BE2C (cell line): ENCODE results near the gene C2CD4D.
A peak's percentile ranks its signal among the peaks of the same experiment; 100 is the strongest.

Source experiments
- DNase-seq: peaks from one replicate; pipeline ENCODE4 v3.0.0-alpha.2; 2020
- H3K27me3 ChIP-seq: fragments of 250-450 bp; sonication (Bioruptor Pico); 2 replicates; pipeline ENCODE4 v1.5.1; 2020; ENCODE audit warnings: mild to moderate bottlenecking
- H3K36me3 ChIP-seq: fragments of 250-450 bp; sonication (Bioruptor Pico); 2 replicates; pipeline ENCODE4 v1.5.1; 2020; ENCODE audit warnings: mild to moderate bottlenecking
- H3K4me1 ChIP-seq: fragments of 250-450 bp; sonication (Bioruptor Pico); 2 replicates; pipeline ENCODE4 v1.5.1; 2020
- H3K4me3 ChIP-seq: 2 replicates; pipeline ENCODE4 v1.5.1; 2011; ENCODE audit warnings: low read depth, low read length
- H3K9me3 ChIP-seq: fragments of 250-450 bp; sonication (Bioruptor Pico); 2 replicates; pipeline ENCODE4 v1.5.1; 2020
- CTCF ChIP-seq: IDR thresholded peaks from 2 replicates; pipeline ENCODE4 v1.5.1; 2012; ENCODE audit warnings: mild to moderate bottlenecking, low read depth, low read length

The C2CD4D gene

DNA sequence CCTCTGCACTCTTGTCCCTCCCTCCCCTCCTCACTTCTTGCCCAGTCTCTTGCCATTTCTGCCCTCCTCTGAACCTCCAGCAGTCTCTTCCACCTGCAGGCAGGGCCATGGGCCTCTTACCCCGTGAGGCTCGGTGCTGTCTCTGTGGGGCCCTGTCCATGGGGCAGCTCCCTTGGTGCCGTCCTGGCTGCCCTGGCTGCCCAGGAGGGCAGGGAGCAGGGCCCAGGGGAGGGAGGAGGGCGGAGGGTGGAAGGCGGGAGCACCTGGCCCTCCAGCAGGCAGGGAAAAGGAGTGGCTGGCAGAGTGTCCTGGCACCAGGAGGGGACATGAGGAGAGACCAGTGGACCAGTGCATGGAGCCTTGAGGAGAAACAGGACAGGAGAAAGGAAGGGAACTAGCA, 8.0 kb downstream of the C2CD4D start, which contains the start of gene RORC:
RORC (minus strand) TSS at position 198 of the 400 bp plus-strand sequence; CDS start at position 160, 38 bp downstream.
- no peak for DNase-seq
- peaks cover 39% of the 10 kb centered on the region for H3K4me1 ChIP-seq

DNA sequence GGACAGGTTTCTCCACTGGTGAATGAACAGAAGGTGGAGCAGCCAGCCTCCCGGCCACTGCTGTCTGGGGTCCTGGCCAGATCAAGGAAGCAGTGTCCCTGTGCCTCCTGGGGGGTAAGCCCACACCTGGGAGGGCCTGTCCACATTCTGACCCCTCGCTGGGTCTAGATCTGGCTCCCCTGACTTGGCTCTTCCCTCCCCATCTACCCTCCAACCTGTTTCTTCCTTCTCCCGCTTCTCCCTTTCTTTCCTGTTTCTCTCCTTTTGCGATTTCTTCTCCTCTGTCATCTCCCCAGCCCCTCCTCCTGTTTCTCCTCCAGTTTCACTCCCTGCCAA, 8.4 kb downstream of the C2CD4D start:
- Histone ChIP-seq H3K4me1 (peaks cover 37% of the 10 kb centered on the region), H3K36me3 (no peaks in the 10 kb centered on the region), H3K27me3 (no peaks in the 10 kb centered on the region), H3K9me3 (no peaks in the 10 kb centered on the region), H3K4me3 (no peak overlapping the region)
- DNase-seq: no peak
- TF ChIP-seq CTCF: no peak

More for the DNA sequence above, 8.0 kb downstream of the C2CD4D start, which contains the start of gene RORC:
- TF ChIP-seq CTCF: no peak
- H3K27me3 ChIP-seq: no peaks in the 10 kb centered on the region
- H3K9me3 ChIP-seq: no peaks in the 10 kb centered on the region
- H3K4me3 ChIP-seq: no peak within 1 kb of the TSS
- H3K36me3 ChIP-seq: no peaks in the 10 kb centered on the region

- Histone ChIP-seq H3K27me3 (no peaks in the 10 kb centered on the region), H3K4me3 (no peak overlapping the region), H3K36me3 (no peaks in the 10 kb centered on the region), H3K9me3 (no peaks in the 10 kb centered on the region), H3K4me1 (peaks cover 33% of the 10 kb centered on the region)
- no peak for DNase-seq
- TF ChIP-seq CTCF: no peak
Measured at GRCh38 chr1:151830055-151830454, 9.6 kb downstream of the C2CD4D start.

GRCh38 chr1:151829352-151830046, 10.1 kb downstream of the C2CD4D start:
- no peak for DNase-seq
- no peak overlapping the region for H3K4me3 ChIP-seq
- no peaks in the 10 kb centered on the region for H3K36me3 ChIP-seq
- TF ChIP-seq CTCF: no peak
- H3K9me3 ChIP-seq: no peaks in the 10 kb centered on the region
- no peaks in the 10 kb centered on the region for H3K27me3 ChIP-seq
- peaks cover 33% of the 10 kb centered on the region for H3K4me1 ChIP-seq

- no peak overlapping the region for H3K4me3 ChIP-seq
- DNase-seq: peak; percentile 68
Measured at GRCh38 chr1:151828921-151829320, 10.7 kb downstream of the C2CD4D start.

More at GRCh38 chr1:151828921-151829320, 10.7 kb downstream of the C2CD4D start:
- Histone ChIP-seq H3K4me1 (peaks cover 33% of the 10 kb centered on the region), H3K27me3 (no peaks in the 10 kb centered on the region), H3K36me3 (no peaks in the 10 kb centered on the region), H3K9me3 (no peaks in the 10 kb centered on the region)
- no peak for TF ChIP-seq CTCF
